NAMALWA (cell line): ENCODE results near the gene ATE1.
"Not testable (repeated sequence)": the region's sequence is repeated elsewhere in the genome, so short reads cannot be mapped to it uniquely, and the experiment has no call there.

ENCODE experiments used
- DNase-seq: peaks from one replicate; pipeline ENCODE4 v3.0.0-alpha.2; 2015; ENCODE audit warnings: low spot score

ATE1 gene

DNA sequence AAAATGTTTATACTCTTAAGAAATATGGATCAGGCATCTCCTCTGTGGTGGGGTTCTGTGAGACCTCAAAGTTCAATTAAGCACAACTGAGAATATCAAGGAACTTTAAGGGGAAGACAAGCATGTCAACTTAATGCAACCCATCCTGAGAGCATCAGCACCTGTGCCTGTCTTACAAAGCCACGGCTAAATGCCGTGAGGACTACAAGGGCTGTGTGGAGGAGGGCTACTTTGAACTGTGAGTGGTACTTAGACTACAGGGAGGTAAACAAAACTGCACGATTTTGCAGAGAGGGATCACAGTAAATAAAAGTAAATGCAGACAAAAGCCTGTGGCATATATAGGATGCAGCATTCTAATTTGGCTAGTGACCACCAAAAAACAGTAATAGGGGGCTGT, 139.1 kb downstream of the ATE1 start:
- no peak for DNase-seq

DNA sequence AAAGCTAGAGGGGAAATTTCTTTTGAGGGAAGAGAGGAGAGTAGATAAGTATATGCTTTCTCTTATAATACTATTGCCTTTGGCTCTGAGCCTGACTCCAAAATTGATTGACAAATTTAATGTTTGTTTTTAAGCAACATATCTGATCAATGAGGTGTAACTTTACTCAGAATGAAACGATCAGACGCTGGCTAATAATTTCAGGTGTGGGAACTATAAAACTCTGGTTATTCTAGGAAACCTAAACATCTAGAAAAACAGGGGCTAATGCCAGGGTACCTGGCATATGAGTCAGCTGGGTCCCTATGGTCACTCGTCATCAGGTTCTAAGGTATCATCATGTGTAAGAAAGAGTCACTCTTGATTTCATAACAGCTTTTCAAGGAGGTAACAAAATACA, 139.7 kb downstream of the ATE1 start:
- no peak for DNase-seq

DNA sequence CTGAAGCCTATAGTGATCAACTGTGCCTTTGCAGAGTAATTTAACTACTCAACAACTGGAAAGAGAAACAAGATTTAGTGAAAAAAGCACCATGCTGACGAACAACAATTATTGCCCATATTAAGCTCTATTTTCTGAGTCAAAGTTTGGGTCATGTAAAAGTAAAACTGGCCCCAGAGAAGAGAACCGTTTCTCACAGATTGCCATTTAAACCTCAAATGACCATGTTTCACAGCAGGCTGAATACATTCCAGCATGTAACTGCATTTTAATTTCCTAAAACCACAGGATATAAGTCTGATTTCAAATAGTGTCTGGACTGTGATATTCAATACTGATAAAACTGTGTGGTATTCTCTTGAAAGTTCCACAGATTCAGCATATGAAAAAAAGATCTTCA, 140.7 kb downstream of the ATE1 start:
- DNase-seq: no peak

DNA sequence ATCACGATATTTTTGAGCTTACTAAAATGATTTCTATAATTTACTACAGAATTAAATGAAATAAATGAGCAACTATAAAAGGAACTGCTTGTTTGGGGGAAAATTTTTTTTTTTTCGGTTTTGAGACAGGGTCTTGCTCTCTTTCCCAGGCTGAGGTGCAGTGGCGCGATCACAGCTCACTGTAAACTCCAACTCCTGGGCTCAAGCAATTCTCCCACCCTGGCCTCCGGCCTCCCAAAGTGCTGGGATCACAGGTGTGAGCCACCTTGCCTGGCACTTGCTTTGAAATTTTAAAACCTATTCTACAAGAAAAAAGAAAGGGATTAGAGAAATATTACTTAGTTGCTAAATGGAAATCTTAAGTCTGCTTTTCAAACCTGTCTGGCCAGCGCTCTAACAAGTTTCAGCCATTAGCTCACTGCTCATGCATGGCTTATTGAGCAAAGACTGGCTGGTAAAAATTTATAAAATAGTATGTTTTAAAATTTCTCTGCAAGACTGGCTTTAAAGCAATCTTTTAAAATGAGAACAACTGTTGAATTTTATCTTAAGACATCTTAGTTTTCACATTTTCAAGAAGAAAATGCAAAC, 144.0 kb downstream of the ATE1 start:
- DNase-seq: no peak

DNA sequence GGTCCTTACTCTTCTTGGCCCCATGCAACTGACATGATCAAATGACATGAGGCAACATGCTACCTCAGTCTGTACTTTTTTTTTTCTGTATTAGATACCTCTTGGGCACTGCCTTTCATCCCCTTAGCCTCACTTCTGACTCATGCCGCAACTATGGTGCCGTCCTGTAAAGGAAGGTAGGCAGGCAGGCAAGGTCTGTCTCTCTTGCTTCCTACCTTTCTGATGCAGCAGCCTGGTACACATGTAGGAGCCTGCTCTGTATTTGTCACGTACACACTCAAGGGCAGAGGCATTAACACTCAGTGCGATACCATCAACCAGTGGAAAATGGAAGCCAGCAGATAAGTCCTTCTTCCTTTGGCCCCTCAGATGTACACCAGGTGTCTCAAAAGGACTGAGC, 146.7 kb downstream of the ATE1 start:
- DNase-seq: no peak

DNA sequence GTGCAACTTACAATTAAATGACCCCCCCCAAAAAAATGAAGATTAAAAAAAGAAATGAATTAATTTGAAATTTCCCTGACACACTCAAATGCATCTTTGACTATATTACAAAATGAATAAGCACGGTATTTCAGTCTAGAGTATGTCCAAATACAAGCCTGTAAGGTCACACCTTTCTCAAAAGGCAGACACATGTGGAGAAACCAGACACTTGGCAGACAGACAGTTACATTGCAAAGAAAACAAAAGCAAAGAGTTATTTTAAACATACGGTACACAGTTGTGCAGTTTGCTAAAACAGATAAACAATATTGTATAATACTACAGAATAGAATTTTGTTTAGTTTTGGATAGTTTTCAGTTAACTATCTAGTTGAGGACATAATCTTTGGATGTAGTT, 153.0 kb downstream of the ATE1 start:
- DNase-seq: no peak

DNA sequence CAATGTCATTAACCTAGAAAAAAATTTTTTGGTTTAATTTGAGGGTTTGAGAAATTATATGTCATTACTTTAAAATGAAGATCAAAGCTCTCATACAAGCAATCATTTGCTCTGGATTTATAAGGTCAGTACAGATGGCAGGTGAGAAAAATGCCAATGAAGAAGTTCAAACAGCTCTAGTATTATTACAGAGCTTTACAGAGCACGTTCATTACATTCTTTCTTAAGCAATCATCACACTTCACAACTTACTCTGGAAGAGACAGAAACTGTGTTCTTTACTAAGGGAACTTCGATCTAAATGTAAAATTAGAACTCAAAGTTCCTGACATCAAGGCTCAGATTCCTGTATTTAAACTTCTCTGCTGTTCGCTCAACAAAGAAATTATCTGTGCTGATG, 153.4 kb downstream of the ATE1 start:
- DNase-seq: no peak

DNA sequence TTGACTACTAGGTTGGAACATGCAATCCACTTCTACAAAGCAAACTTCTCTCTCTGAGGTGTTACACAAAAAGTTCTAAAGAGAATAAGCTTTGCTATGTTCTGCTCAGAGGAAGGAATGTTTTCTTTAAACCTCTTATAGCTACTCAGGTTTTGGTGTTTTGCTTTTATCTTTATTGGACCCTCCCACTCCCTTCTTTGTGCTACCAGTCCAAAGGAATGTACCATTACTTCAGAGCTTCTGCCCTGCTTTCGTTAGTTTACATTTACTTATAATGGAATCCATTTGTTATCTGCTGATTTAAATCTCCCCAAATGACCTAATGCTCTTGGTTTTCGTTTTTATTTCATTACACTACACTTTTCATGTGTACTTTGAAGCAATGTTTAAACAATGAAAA, 154.9 kb downstream of the ATE1 start:
- no peak for DNase-seq

DNA sequence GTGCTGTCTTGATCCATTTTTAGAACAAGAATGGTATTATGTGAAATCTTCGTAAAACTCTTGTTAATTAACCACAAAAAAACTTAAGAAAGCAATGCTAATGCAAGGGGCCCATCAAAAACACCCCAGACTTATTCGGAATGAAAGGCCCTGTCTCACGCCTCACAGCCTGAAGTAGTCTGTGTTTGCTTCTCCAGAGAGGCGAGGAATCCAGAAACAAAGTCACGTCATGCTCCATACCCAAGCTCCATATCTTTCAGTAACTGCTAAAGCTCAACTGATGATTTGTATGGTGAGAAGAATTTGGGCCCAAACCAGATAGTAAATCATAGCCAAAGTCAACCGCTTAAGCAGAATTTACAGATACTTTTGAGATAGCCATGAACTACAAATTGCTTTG, 155.4 kb downstream of the ATE1 start:
- DNase-seq: no peak

DNA sequence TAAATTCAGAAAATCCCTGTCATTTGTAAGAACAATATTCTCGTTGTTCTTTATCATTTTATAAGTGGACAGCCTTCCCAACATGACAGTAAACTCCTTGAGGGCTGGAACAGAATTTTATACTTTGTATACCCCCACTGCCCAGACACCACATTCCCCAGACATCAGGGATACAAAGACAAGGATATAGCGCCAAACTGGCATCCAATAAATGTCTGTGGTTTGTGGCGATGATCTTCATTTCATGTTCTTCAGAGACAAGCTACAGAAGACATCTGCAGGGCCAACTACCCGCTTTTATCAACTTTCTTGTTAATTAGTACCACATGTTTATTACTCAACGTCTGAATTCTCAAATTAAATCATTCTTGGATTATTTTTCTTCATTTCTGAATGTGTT, 155.9 kb downstream of the ATE1 start:
- DNase-seq: no peak

DNA sequence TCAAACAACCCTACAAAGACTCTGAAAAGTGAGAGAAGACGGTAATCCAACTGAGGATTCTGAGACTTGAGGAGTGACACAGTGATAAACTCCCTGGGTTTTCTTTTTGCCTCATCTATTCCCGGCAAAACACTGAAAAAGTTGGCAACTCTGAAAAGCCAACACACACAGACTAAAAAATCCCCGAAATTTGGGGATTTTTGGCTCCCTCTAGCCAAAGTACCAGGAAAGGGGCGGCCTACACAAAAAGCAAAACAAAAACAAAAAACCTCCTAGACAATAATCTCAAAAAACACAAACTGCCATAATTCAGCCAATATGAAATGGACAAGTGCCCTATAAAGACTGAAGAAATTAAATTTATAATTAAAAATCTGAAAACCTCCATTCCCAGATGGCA, 161.4 kb downstream of the ATE1 start:
- no peak for DNase-seq

DNA sequence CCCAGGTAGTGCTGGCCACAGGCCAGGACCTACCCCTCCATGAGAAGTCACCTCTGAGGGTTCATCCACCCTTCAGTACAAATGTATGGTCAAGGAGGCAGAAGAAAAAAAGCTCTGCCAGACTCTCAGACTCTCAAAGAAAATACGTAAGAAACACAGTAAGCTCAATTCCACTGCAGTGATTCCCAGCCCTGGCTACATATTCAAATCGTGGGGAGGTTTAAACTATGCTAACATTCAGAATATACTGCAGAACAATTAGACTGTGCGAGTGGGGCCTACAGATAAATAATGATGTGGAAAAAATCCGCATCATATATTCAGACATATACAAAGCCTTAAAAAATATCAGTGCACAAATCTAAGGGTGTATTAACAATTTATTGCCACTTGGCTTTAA, 162.6 kb downstream of the ATE1 start:
- no peak for DNase-seq

DNA sequence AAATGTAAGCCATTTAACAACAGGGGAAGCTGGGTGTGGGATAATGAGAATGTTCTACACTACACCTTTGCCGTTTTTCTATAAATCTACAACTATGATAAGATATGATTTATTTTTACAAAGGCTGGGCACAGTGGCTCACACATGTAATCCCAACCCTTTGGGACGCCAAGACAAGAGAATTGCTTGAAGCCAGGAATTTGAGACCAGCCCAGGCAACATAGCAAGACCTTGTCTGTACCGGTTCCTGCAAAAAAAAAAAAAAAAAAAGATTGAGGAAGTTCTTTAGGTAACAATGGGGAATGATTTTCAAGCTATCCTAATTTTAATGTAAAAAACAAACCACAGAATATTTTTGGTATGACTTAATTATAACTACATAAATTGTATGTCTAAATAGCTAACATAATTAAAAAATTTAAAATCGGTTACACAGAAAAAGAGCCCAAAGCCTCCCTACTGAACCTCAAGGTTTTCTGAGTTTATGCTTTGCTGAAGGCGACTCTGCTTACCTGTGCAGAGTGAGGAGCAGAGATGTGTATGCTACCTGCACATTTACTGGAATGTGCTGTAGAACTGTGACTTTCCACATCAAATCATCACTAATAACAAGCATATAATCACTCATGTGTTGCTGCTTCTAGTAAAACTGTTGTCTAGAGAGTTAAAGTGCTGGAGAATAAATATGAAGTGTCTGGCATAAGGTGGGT, 163.4 kb downstream of the ATE1 start:
- DNase-seq: no peak

DNA sequence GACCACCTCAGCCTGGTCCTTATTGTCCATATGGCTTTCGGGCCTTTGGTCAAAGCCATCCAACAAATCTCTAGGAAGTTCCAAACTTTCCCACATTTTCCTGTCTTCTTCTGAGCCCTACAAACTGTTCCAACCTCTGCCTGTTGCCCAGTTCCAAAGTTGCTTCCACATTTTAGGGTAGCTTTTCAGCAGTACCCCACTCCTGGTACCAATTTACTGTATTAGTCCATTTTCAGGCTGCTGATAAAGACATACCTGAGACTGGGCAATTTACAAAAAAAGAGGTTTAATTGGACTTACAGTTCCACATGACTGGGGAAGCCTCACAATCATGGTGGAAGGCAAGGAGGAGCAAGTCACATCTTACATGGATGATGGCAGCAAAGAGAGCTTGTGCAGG, 170.6 kb downstream of the ATE1 start:
- not testable (repeated sequence) for DNase-seq

DNA sequence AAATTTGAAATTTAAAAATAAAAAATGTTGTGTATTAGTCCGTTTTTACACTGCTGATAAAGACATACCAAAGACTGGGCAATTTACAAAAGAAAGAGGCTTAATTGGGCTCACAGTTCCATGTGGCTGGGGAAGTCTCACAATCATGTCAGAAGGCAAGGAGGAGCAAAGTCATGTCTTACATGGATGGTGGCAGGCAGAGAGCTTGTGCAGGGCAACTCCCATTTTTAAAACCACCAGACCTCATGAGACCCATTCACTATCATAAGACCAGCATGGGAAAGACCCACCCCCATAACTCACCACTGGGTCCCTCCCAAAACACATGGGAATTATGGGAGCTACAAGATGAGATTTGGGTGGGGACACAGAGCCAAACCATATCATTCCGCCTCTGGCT, 172.3 kb downstream of the ATE1 start:
- DNase-seq: not testable (repeated sequence)

DNA sequence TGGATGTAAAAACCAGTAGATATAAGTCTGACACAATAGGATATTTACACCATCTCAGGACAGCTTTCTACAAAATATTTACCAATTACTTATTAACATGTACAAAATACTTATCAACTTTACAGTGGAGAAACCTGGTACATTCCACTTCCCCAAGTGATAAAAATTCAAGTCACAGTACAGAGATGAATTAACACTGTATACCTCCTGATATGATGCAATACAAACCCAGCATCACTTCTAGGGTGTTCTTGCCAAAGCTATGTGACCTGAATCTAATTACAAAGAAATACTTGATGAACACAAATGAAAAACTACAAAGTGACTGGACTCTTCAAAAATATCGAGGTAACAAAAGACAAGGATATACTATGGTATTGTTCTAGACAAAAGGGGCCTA, 173.2 kb downstream of the ATE1 start:
- DNase-seq: no peak

DNA sequence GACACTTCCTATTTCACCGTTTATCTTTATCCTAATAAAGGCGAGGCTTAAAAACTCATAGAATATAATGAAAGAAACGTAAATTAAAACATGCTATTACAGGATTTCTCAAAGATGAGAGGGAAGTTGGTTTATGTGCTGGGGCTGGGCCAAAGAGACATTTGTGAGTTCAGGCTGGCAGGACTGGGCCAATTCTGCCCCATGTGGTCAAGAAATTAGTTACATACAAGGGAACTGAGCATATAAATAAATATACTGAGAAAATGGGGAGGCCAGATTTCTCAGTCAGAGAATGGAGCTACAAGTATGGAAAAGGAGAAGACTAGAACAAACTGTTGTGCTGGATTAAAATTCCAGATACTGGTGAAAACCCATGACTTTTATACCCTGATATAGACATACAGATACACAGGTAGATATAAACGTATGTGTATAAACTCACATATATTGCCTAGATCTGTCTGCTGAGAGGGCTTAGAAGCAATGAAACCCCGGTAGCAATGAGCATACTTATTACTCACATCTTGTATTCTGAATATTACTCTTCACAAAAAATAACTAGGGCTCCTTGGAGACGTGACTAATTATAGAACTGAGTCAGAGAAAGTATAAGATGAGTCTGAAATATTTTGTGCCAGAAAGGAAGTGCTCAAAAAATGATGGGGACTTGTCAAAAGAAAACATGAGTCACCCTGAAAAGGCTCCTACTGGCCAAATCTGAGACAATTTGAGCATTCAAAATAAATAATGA, 173.9 kb downstream of the ATE1 start:
- peak; percentile 36 for DNase-seq

DNA sequence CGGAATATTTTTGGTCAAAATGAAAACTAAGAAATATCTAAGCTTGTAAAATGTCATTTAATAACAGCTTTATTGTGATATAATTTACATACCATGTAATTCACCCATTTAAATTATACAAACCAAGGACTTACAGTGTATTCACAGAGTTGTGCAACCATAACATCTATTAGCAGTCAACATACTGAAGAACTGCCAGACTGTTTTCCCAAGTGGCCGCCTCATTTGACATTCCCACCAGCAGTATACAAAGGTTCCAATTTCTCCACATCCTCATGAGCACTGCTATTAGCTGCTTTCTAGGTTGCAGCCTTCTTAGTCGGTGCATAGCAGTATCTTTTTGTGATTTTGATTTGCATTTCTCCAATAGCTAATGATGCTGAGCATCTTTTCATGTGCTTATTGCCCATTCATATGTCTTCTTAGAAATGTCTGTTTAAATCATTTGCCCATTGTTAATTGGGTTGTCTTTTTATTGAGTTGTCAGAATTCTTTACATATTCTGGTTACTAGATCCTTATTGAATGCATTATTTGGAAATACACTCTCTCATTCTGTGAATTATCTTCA, 176.6 kb downstream of the ATE1 start:
- no peak for DNase-seq

DNA sequence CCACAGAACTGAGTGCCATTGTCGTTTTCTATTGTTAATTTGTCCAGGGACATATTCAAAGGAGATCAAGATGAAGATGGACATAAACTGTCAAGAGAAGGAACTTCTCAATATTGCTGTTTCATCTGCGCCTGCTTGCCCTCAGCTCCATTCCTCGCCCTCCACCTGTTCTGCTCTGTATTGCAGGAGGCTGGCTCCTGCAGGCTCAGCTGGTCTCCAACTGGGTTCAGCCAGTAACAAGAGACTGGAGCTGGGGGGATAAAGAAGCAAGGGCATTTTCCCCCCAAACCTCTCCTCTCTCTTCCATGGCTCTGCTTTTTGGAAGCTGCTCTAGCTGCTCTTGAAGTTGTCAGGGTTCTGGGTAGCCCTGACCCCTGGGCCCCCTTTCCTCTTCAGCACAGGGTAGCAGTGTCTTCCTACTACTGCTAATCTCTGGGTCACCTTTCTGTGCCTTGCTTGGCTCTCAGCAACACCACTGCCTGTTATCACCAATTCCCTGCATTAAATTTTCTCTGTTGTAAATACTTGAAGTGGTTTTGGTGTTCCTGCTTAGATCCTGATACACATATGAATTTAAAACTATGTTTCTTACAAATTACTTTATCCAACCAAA, 180.6 kb downstream of the ATE1 start:
- no peak for DNase-seq

DNA sequence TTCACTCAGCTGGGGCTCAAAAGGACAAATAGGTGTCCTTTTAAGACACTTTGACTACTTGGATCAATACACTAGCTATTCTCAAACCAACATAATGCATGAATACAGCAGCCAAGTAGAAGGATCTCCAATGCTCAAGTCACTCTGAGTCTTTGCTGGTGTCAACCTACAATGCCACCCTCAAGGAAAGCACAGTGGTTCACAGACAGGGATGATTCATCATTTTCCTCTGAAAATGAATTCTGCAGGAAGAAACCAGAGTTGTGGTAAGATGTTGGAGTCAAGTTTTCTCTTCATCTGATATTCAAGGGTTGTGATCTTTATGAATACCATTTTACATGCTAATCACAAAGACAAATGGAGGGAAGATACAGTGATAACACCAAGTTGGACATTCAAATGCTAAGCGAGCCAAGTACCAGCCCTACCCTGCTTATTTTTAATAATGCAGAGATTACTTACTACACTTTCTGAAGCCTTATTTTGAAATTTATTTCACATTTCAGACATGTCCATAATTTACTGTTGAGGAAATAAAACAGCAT, 186.5 kb downstream of the ATE1 start:
- no peak for DNase-seq

DNA sequence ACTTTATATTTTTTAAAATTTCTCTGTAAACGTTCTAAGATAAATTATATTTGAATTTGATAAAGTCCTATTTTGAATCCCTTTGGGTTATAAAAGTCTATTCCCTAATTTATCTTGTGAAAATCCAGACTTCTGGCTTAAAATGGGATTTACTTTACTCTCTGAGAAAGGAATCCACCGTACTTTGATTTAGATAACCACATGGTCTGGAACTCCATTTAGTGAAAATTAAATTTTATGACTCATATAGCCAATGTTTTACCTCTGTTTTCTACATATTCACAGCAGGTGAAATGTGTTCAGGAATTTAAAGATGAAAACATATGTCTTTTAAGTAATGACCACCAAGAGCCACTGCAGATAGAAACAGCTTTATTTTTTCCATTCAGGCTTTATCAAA, 187.8 kb downstream of the ATE1 start:
- no peak for DNase-seq

DNA sequence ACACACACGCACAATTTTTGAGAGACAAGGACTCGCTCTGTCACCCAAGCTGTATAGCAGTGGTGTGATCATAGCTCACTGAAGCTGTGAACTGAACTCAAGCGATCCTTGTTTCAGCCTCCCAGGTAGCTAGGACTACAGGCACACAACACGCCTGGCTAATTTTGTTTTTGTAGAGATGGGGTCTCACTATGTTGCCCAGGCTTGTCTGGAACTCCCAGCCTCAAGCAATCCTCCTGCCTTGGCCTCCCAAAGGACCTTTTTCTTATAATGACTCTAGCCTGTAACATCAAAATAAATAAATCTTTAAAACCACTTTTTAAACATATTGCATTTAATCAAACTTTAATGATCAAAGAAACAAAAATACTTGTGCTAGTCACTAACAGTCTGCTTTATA, 188.7 kb downstream of the ATE1 start:
- DNase-seq: no peak
